Right lobe of liver (tissue), 4 donors: Measurements from ENCODE around the gene NBAS.

Experiments used
- CTCF ChIP-seq, 4 donors: fragments of 200-600 bp in 3 of 4; fragments of 450-650 bp in 1 of 4; IDR thresholded peaks; one replicate each; pipeline versions ENCODE4 v1.5.1 to v1.8.0; 2016 to 2022; ENCODE audit warnings: antibody characterized with exemption in 4 of 4, mild to moderate bottlenecking in 2 of 4
- POLR2A ChIP-seq: fragments of 450-650 bp; IDR thresholded peaks from one replicate; pipeline ENCODE4 v1.6.1; 2017; ENCODE audit warnings: antibody characterized with exemption, mild to moderate bottlenecking
- donor health status: DM: no; HTN: no; CAD: no.
- donor health status: DM: no; HTN: no; CAD: no.
- donor health status: DM: no; HTN: yes; CAD: no.

DNA sequence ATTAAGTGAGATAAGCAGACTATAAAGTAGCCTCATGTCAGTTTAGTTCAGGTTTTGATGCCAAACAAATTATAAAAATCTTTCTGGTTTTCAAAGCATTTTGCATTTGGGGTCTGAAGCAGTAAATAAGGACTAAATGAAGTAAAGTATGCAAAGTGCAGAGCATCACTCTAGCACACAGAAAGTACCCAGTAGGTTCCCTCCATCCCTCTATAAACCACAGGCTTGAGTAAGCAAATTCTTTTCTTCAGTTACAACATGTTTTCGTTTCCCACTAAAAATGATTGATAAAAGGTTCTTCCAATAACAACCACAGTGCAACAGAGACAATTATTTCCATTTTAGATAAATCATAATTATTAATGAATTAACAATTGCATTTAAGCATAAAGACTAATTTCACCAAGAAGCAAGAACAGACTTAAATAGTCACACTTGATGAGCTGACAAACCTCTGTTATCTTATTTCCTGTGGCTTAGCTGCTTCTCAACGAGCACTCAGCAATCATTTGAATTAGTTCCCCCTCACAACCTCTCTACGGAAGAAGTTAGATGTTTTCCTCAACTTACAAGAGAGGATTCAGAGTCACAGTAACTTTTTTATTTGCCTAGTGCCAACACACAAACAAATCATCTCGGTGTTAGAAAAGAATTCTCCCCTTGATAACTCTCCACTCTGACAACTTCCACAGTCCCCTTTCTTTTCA, 249.8 kb downstream of the NBAS start:
- TF ChIP-seq CTCF (IDR thresholded peaks at IDR 0.05) (no peak), POLR2A (no peak)
